Fibroblast of pulmonary artery (primary cell): Measurements from ENCODE around the gene SUGCT.

Experiments used
- DNase-seq: peaks from one replicate; pipeline ENCODE4 v3.0.0-alpha.2; 2010; ENCODE audit warnings: low read depth
- H3K4me3 ChIP-seq: replicated peaks from 2 replicates; pipeline ENCODE4 v1.5.1; 2011; ENCODE audit warnings: low read depth, mild to moderate bottlenecking, control low read depth, low read length, moderate library complexity
- TF ChIP-seq, protein P1 (sequence below): IDR thresholded peaks from 2 replicates; pipeline ENCODE4 v1.5.1; 2011; ENCODE audit warnings: mild to moderate bottlenecking, control low read depth, low read length, inconsistent platforms; ENCODE audit errors: missing control alignments

The SUGCT gene

DNA sequence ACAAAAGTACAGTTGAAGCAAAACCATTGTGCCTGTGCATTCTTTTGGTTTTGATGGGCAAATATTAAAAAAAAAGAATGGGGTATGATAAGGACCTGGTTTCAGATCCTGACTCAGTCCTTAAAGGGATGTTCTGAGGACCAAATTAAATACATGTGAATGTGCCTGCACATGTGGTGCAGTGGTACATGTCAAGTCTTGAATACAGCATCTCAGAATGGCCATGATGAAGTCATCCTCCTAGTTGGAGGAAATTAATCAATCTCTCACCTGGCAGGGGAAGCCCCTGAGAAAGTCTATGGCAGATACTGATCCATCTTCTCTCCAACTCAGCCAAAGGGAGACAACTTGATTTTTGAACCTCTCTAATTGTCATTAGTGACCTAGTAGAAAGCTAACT, 207.0 kb downstream of the SUGCT start:
- no peak overlapping the region for H3K4me3 ChIP-seq
- no peak for DNase-seq
- TF ChIP-seq, protein P1, sequence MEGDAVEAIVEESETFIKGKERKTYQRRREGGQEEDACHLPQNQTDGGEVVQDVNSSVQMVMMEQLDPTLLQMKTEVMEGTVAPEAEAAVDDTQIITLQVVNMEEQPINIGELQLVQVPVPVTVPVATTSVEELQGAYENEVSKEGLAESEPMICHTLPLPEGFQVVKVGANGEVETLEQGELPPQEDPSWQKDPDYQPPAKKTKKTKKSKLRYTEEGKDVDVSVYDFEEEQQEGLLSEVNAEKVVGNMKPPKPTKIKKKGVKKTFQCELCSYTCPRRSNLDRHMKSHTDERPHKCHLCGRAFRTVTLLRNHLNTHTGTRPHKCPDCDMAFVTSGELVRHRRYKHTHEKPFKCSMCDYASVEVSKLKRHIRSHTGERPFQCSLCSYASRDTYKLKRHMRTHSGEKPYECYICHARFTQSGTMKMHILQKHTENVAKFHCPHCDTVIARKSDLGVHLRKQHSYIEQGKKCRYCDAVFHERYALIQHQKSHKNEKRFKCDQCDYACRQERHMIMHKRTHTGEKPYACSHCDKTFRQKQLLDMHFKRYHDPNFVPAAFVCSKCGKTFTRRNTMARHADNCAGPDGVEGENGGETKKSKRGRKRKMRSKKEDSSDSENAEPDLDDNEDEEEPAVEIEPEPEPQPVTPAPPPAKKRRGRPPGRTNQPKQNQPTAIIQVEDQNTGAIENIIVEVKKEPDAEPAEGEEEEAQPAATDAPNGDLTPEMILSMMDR, result no peak

DNA sequence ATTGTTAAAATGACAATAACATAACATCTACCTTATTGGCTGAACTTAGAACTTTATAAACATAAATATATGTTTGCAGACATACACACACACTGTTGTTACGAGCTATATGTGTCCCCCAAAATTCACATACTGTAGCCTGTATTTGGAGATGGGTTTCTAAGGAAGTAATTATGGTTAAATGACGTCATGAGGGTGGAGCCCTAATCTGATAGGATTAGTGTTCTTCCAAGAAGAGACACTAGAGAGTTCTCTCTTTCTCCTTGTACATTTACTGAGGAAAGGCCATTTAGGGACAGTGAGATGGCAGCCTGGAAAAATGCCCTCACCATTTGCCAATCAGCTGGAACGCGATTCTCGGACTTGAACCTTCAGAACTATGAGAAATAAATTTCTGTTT, 211.7 kb downstream of the SUGCT start:
- no peak overlapping the region for H3K4me3 ChIP-seq
- DNase-seq, result no peak
- TF ChIP-seq, protein P1, result no peak

DNA sequence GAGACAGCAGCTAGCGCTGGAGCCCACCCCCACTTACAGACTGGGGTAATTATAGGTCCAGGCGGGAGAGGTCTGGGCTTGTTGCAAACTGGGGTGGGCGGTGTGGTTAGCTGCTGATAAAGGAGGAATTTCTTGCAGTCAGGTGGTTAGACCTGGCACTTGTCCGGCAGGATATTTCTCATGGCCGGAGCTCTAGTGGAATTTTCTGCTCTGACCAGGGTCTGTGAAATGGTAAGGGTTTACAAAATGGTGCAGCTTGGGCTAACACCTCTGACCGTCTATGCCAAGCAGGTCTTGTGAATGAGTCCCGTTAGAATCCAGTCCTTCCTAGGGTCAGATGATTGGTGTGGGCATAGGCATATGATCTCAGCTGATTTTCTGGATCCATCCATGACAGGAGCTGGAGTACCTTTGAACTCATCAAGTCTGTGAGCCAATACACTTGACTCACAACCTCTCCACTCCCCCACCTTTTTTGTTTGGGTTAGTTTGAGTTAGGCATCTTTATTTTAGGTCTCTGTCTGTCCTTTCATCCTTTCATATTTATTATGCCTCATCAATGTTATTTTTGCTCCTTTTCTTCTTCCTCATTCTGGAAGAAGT, 213.4 kb downstream of the SUGCT start:
- H3K4me3 ChIP-seq, result no peak overlapping the region
- DNase-seq, result peak; percentile 11
- TF ChIP-seq, protein P1, result no peak

DNA sequence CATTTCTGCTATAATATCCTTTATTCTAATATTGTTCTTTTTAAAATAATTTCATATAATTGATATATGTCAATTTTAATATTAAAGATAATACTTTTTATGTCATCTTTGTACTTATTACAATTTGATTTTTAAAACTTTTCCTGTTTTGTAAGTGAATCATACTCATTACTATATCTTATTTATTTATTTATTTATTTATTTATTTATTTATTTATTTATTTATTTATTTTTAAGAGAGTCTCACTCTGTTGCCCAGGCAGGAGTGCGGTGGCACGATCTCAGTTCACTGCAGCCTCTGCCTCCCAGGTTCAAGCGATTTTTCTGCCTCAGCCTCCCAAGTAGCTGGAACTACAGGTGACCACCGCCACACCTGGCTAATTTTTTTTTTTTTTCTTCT, 215.3 kb downstream of the SUGCT start:
- H3K4me3 ChIP-seq, result no peak overlapping the region
- TF ChIP-seq, protein P1, result no peak
- no peak for DNase-seq

DNA sequence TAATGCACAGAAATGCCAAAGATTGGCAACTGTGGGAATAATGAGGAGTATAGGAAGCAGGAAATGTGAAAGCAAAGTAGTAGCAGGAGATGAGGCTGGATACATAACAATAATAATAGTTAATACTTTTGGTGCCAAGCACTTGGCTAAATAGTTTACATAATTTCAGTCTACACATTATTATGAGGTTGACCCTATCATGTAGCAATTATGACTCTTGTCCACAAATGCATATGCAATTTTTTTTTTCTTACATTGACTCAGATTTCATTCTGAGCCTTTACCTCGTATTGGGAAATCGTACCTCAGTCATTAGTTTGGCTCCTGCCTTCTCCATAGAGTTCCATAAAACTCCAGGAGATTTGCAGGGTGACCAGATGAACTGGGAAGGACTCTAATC, 219.9 kb downstream of the SUGCT start:
- TF ChIP-seq, protein P1, result no peak
- DNase-seq, result no peak
- no peak overlapping the region for H3K4me3 ChIP-seq

DNA sequence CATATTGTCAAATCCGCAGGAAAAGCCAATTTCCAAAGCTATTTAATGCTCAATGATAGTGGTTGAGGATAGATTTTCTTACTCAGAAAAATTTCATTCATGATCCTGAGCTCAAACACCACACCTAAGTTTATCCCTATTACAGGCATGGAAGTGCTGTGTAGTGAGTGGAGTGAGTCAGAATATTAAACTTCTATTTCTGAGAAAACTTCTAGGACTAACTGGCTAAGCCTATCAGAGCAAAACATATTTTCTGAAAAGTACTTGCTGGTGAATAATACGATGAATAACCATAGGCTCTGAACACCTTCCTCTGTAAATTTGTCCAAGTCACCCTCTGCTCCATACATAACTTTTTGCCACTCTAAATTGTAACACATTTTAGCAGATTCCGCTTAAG, 221.5 kb downstream of the SUGCT start:
- no peak for DNase-seq
- H3K4me3 ChIP-seq, result no peak overlapping the region
- TF ChIP-seq, protein P1, result no peak
